Subcutaneous abdominal adipose tissue (tissue), 5 donors: ENCODE results near the gene C8G.

Experiments
- H3K27ac ChIP-seq: one replicate; pipeline ENCODE4 v1.7.0; 2013; ENCODE audit warnings: low read depth, mild to moderate bottlenecking, inconsistent platforms, low read length, moderate library complexity
- H3K27me3 ChIP-seq, 5 donors: one replicate each; pipeline ENCODE4 v1.7.0; 2013; ENCODE audit warnings: low read length in 5 of 5, inconsistent platforms in 1 of 5; ENCODE audit not compliant: control insufficient read depth in 5 of 5, insufficient read depth in 4 of 5
- H3K36me3 ChIP-seq, 5 donors: one replicate each; pipeline ENCODE4 v1.7.0; 2013; ENCODE audit warnings: low read length in 5 of 5; ENCODE audit not compliant: control insufficient read depth in 5 of 5, insufficient read depth in 5 of 5
- H3K4me1 ChIP-seq, 5 donors: one replicate each; pipeline ENCODE4 v1.7.0; 2013; ENCODE audit warnings: low read length in 5 of 5, mild to moderate bottlenecking in 3 of 5, moderate library complexity in 1 of 5; ENCODE audit not compliant: control insufficient read depth in 5 of 5, insufficient read depth in 5 of 5
- H3K4me3 ChIP-seq, 5 donors: one replicate each; pipeline ENCODE4 v1.7.0; 2013; ENCODE audit warnings: low read length in 5 of 5, low read depth in 1 of 5
- H3K9ac ChIP-seq, 5 donors: one replicate each; pipeline ENCODE4 v1.7.0; 2013; ENCODE audit warnings: low read length in 5 of 5, mild to moderate bottlenecking in 4 of 5, moderate library complexity in 3 of 5
- H3K9me3 ChIP-seq, 5 donors: one replicate each; pipeline ENCODE4 v1.7.0; 2013; ENCODE audit warnings: low read length in 5 of 5; ENCODE audit not compliant: control insufficient read depth in 5 of 5
- donor health status: healthy.
- donor health status: healthy.
- donor health status: healthy.
- donor health status: healthy.
- donor health status: healthy.

C8G gene

DNA sequence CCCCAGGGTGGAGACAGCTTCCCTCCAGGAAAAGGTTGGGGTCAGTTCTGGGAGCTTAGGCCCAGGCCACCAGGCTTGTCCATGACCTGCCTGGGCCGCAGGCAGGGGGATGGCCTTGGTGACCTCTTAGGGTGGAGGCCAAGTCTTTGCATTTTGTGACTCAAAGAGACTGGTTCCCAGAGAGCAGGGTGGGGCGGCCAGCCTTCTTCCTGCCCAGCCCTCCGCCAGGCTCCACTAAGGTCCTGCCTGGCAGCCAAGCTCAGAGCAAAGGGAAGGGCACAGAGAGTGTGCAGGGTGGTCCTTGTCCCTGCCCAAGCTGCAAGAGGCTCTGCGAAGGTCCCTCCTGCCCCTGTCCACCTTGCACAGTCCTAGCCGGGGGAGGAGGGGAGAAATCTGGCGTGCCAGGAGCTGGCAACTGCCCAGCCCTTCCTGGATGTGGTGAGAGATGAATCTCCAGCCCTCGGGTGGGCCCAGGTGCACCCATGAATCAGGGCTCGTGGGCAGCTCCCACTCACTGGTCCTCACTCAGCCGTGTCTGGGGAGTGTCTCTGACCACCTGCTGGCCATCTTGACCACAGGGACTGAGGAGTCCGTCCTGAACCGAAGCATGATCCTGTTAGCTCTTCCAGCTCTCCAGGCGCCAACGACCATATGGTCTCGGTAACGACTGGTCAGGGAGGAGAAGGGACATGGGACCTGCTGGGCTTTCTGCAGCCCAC is 29.9 kb downstream of the C8G start:
- Histone ChIP-seq H3K27ac (no peak overlapping the region), H3K4me3 (no peak overlapping the region), H3K36me3 (no peaks in the 10 kb centered on the region), H3K4me1 (peaks cover 0 to 42% (median 15%) of the 10 kb centered on the region in 5 donors), H3K9me3 (no peaks in the 10 kb centered on the region), H3K9ac (no peak overlapping the region), H3K27me3 (peaks cover 2 to 7% (median 5%) of the 10 kb centered on the region in 5 donors)

DNA sequence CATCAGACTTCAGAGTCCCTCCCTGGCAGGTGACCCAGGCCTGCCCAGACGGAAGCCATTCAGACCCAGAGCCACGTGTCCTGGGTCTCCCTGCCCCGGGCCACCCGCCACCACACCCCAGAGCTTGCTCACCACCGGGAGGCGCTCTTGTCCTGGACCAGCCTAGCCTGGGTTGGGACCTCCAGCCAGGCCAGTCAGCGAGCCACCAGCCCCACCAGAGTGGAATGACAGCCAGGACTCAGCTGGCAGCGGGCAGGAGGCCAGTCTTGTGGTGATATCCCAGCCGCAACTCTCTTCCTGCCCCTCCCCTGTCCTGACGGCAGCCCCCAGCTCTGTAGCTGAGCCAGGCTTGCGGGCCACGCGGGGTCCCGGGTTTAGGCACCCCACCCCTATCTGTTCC is 30.6 kb downstream of the C8G start:
- no peaks in the 10 kb centered on the region for H3K9me3 ChIP-seq
- H3K9ac ChIP-seq: no peak overlapping the region
- H3K4me3 ChIP-seq: no peak overlapping the region
- peaks cover 0 to 7% (median 3%) of the 10 kb centered on the region in 5 donors for H3K27me3 ChIP-seq
- no peaks in the 10 kb centered on the region for H3K36me3 ChIP-seq
- H3K4me1 ChIP-seq: peaks cover 0 to 45% (median 15%) of the 10 kb centered on the region in 5 donors
- no peak overlapping the region for H3K27ac ChIP-seq

DNA sequence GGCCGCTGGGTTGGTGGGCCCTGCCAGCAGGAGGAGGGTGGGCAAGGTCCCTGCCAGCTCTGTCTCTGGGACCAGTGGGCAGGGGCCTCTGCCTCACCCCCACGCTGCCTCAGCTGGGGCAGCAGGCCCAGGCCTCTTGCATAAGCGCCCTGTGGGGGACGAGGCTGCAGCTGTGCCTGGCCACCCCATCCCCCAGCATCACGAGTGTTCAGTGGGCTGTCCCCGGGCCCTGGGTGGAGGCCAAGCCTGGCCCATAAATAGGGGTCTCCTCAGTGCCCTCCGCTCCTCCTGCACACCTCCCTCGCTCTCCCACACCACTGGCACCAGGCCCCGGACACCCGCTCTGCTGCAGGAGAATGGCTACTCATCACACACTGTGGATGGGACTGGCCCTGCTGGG is 32.2 kb downstream of the C8G start, which contains the start of gene PTGDS:
Gene PTGDS (plus strand): TSS at position 282 of the 400 bp plus-strand sequence. CDS start 75 bp downstream, at position 357.
- Histone ChIP-seq H3K9ac (peak within 1 kb of the TSS in 2 of 5 donors; percentile 30 to 41), H3K4me1 (peaks cover 0 to 57% (median 23%) of the 10 kb centered on the region in 5 donors), H3K27ac (no peak within 1 kb of the TSS), H3K4me3 (peak within 1 kb of the TSS in 4 of 5 donors; percentile 30 to 67 (median 44)), H3K36me3 (no peaks in the 10 kb centered on the region), H3K27me3 (peaks cover 0 to 8% (median 0%) of the 10 kb centered on the region in 5 donors), H3K9me3 (no peaks in the 10 kb centered on the region)

DNA sequence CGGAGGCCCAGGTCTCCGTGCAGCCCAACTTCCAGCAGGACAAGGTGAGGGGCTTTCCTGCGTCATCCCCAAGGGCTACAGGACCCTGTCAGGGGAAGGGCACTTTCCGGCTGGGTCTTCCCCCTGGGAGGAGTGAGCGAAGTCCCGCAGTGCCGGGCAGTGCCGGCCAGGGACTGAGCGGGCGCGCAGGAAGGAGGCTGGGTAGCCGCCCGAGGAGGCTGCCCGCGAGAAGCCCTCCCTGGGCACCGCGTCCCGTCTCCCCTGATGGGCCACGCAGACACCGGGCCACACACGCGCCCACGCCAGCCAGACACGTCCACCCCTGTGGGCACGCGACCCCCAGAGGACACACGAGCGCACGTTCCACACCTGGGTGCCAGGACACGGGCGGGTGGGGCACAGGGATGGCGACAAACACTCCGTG is 32.6 kb downstream of the C8G start:
- Histone ChIP-seq H3K27me3 (peaks cover 0 to 13% (median 0%) of the 10 kb centered on the region in 5 donors), H3K9me3 (no peaks in the 10 kb centered on the region), H3K4me3 (peak overlapping the region in 4 of 5 donors; percentile 30 to 67 (median 44)), H3K36me3 (no peaks in the 10 kb centered on the region), H3K27ac (no peak overlapping the region), H3K4me1 (peaks cover 0 to 61% (median 27%) of the 10 kb centered on the region in 5 donors), H3K9ac (peak overlapping the region in 1 of 5 donors; percentile 41)

DNA sequence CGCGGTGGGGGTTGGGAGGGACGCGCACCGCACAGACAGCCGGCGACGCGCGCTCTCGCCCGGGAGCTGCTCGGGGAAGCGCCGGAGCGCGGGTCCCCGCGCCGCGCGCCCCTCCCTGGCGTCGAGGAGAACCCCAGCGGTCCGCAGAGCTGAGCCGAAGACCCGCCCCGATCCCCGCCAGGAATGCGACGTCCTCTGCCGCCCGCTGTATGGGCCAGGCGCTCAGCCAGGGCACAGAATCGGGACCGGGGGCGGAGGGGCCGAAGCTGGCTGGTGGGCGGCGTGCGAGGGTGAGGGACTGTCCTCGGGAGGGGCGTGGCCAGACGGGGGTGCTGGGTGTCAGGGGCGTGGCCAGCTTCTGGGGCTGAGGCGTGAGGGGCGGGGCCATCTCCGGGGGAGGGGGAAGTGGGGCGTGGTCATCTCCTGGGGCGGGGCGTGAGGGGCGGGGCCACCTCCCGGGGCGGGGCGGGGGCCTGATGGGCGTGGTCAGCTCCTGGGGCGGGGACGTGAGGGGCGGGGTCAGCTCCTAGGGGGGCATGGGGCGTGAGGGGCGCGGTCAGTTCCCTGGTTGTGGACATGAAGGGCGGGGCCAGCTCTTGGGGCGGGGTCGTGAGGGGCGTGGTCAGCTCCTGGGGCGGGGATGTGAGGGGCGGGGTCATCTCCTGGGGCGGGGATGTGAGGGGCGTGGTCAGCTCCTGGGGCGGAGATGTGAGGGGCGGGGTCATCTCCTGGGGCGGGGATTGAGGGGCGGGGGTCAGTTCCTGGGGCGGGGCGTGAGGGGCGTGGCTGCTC is 33.2 kb downstream of the C8G start:
- H3K27ac ChIP-seq: no peak overlapping the region
- peak overlapping the region in 4 of 5 donors; percentile 30 to 67 (median 44) for H3K4me3 ChIP-seq
- H3K4me1 ChIP-seq: peaks cover 0 to 65% (median 27%) of the 10 kb centered on the region in 5 donors

DNA sequence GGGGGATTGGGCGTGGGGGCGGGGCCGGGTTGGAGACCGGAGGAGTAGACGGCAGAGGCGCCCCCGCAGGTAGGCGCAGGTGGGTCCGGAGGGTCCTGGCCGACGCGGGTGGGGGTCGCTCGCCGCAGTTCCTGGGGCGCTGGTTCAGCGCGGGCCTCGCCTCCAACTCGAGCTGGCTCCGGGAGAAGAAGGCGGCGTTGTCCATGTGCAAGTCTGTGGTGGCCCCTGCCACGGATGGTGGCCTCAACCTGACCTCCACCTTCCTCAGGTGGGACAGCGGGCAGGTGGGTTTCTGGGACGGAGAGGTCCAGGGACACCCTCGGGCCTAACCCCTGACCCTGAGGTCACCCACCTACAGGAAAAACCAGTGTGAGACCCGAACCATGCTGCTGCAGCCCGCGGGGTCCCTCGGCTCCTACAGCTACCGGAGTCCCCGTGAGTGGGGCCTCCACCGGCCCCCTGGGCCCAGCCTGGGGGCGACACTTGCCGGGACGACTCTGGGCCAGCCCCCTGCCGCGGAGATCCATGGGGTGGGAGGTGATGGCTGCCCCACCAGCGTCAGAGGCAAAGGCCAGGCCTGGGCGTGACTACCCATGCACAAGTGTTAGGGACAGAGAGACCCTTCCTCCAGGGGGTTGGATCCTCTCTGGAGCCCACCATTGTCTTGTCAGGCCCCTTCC is 34.0 kb downstream of the C8G start:
- H3K36me3 ChIP-seq: no peaks in the 10 kb centered on the region
- no peak overlapping the region for H3K4me3 ChIP-seq
- peaks cover 0 to 25% (median 7%) of the 10 kb centered on the region in 5 donors for H3K27me3 ChIP-seq
- no peaks in the 10 kb centered on the region for H3K9me3 ChIP-seq
- peaks cover 0 to 65% (median 27%) of the 10 kb centered on the region in 5 donors for H3K4me1 ChIP-seq
- H3K9ac ChIP-seq: no peak overlapping the region
- no peak overlapping the region for H3K27ac ChIP-seq

More for the DNA sequence above, 33.2 kb downstream of the C8G start:
- Histone ChIP-seq H3K27me3 (peaks cover 0 to 18% (median under 1%) of the 10 kb centered on the region in 5 donors), H3K9ac (peak overlapping the region in 2 of 5 donors; percentile 30 to 41), H3K9me3 (no peaks in the 10 kb centered on the region), H3K36me3 (no peaks in the 10 kb centered on the region)

DNA sequence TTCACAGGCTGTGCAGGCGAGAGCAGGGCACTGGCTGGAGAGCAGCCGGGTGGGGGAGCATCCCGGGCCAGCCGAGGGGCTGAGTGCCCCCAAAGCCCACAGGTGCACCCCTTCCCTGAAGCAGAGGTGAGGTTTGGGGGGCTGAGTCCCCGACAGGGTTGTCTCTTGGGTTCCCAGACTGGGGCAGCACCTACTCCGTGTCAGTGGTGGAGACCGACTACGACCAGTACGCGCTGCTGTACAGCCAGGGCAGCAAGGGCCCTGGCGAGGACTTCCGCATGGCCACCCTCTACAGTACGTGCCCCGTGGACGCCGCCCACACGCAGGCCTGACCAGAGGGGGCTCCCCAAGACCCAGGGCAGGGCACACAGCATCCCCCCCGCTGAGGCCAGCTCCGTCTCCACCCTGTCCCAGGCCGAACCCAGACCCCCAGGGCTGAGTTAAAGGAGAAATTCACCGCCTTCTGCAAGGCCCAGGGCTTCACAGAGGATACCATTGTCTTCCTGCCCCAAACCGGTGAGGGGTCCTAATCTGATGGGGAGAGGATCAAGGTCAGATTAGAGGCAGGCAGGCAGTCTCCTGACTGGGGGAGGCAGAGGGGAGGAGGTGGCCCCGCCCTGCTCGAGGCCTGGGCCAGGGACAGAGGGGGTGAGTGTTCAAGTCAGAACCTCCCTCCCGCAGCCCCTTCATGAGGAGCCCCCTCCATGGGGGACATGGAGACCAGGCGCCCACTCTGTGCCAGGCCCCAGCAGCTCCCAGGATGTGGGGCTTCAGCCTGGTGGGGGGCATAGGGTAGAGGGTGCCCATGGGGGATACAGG is 34.9 kb downstream of the C8G start:
- no peak overlapping the region for H3K27ac ChIP-seq
- H3K9me3 ChIP-seq: no peaks in the 10 kb centered on the region
- H3K27me3 ChIP-seq: peaks cover 6 to 34% (median 16%) of the 10 kb centered on the region in 5 donors
- H3K36me3 ChIP-seq: no peaks in the 10 kb centered on the region
- H3K4me1 ChIP-seq: peaks cover 0 to 62% (median 28%) of the 10 kb centered on the region in 5 donors
- no peak overlapping the region for H3K4me3 ChIP-seq
- H3K9ac ChIP-seq: no peak overlapping the region

DNA sequence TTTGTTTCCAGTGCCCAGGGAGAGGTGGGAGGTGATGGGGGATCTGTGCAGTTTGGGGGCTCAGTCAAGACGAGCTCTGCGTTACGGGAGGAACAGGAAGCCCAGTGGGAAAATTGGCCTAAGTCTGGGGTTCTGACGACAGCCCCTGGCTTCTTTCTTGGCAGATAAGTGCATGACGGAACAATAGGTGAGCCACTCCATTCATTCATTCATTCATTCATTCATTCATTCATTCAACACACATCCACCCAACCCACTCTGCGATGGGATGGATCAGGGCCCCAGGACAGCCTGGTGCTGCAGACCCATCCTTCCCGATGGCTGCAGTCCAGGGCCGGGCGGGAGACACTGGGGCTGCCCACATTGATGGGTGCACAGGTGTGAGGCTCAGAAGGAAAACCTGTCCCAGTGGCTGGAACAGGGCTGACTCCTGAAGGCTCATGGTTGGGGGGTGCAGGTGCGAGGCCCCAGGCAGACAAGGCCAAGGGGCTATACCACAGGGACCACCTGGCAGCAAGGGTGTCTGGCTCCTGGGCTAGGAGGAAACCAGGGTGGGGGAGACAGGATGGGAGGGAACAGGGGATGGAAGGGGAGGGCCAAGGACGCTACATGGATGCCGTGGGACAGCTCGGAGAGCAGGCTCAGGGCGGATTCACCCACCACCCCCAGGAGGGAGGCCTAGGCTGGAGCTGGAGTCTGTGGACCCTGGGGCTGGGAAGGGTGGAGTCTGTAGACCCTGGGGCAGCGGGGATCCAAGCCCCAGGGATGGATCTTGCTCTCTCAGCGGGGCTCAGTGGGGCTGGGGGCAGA is 35.8 kb downstream of the C8G start:
- Histone ChIP-seq H3K27ac (no peak overlapping the region), H3K36me3 (no peaks in the 10 kb centered on the region), H3K27me3 (peaks cover 10 to 38% (median 21%) of the 10 kb centered on the region in 5 donors), H3K9ac (no peak overlapping the region), H3K4me3 (no peak overlapping the region), H3K4me1 (peaks cover 0 to 59% (median 31%) of the 10 kb centered on the region in 5 donors), H3K9me3 (no peaks in the 10 kb centered on the region)
